Calu3 (cell line): ENCODE measurements around the gene ASTL. TPM values are rescaled to one million over a fixed set of nuclear protein-coding genes. Genes with fewer than 3 reads are reported as not detected.
A peak's percentile ranks its signal among the peaks of the same experiment; 100 is the strongest.

Experiments
- BruUV-seq: library from RNA; stranded (reverse); fragments of 400-500 nt; replicated peaks from 2 replicates; lab custom pipeline; 2021; lab: Mats Ljungman, UMichigan
- CTCF ChIA-PET: fragments of 300-600 bp; sonication (Branson Sonifier 250); formaldehyde crosslinking; loops from one replicate; lab custom pipeline; 2022; ENCODE audit warnings: antibody characterized with exemption; lab: Charles Lee
- DNase-seq: peaks from one replicate; pipeline ENCODE4 v3.0.0; 2022
- H3K27ac Mint-ChIP-seq: one replicate; pipeline ENCODE4 v1.8.0; 2022; ENCODE audit warnings: mixed read lengths; ENCODE audit not compliant: unreplicated experiment
- H3K27me3 Mint-ChIP-seq: one replicate; pipeline ENCODE4 v1.8.0; 2022; ENCODE audit warnings: mixed read lengths; ENCODE audit not compliant: unreplicated experiment
- H3K36me3 Mint-ChIP-seq: one replicate; pipeline ENCODE4 v1.8.0; 2022; ENCODE audit warnings: mild to moderate bottlenecking, moderate library complexity, mixed read lengths; ENCODE audit not compliant: insufficient read depth, unreplicated experiment
- H3K4me1 Mint-ChIP-seq: one replicate; pipeline ENCODE4 v1.8.0; 2022; ENCODE audit warnings: mild to moderate bottlenecking, low read depth, mixed read lengths; ENCODE audit not compliant: unreplicated experiment
- H3K4me3 Mint-ChIP-seq: one replicate; pipeline ENCODE4 v1.8.0; 2022; ENCODE audit warnings: mild to moderate bottlenecking, low read depth, moderate library complexity, mixed read lengths; ENCODE audit not compliant: unreplicated experiment
- H3K9me3 Mint-ChIP-seq: one replicate; pipeline ENCODE4 v1.8.0; 2022; ENCODE audit warnings: low read depth, mixed read lengths; ENCODE audit not compliant: unreplicated experiment
- CTCF ChIP-seq: fragments of 200-600 bp; IDR thresholded peaks from one replicate; pipeline ENCODE4 v1.8.0; 2022; ENCODE audit warnings: antibody characterized with exemption; ENCODE audit not compliant: unreplicated experiment
- intact Hi-C: fragments of 100-400 bp; cut with micrococcal nuclease; formaldehyde crosslinking; loops from one replicate; pipeline ENCODE4 v1.10.0; 2022; ENCODE audit not compliant: unreplicated experiment
- total RNA-seq: library from RNA; stranded (reverse); gene quantifications from 2 replicates; pipeline ENCODE4 v1.2.3, GENCODE V29; 2022

Gene ASTL
- total RNA-seq, 1 experiment from 2014 or later: not detected

- Mint-ChIP-seq H3K27ac (no peak overlapping the region), H3K4me3 (no peak overlapping the region), H3K4me1 (no peaks in the 10 kb centered on the region), H3K27me3 (peaks cover 65% of the 10 kb centered on the region), H3K36me3 (peaks cover 5% of the 10 kb centered on the region), H3K9me3 (no peaks in the 10 kb centered on the region)
- DNase-seq: no peak
- BruUV-seq: no TSS peak
- intact Hi-C loops: loop anchor here (10.0 kb wide), 1 partner anchor 130 kb away; the partner anchor contains the start of genes CIAO1 and TMEM127
- CTCF ChIA-PET: no interaction called here
- TF ChIP-seq CTCF: no peak
Observed at GRCh38 chr2:96135171-96135570, 3.1 kb downstream of the ASTL start.

GRCh38 chr2:96134421-96134820 is 3.9 kb downstream of the ASTL start:
- Mint-ChIP-seq H3K4me1 (no peaks in the 10 kb centered on the region), H3K4me3 (no peak overlapping the region), H3K27me3 (peaks cover 73% of the 10 kb centered on the region), H3K27ac (no peak overlapping the region), H3K36me3 (peaks cover 5% of the 10 kb centered on the region), H3K9me3 (no peaks in the 10 kb centered on the region)
- CTCF ChIA-PET: no interaction called here
- DNase-seq: no peak
- no peak for TF ChIP-seq CTCF
- intact Hi-C loops: loop anchor here (10.0 kb wide), 1 partner anchor 130 kb away; the partner anchor contains the start of genes CIAO1 and TMEM127
- no TSS peak for BruUV-seq

GRCh38 chr2:96131813-96132745 is 6.2 kb downstream of the ASTL start:
- no peak for DNase-seq
- intact Hi-C loops: loop anchor here (10.0 kb wide), 1 partner anchor 133 kb away; the partner anchor contains the start of genes CIAO1 and TMEM127
- Mint-ChIP-seq H3K4me3 (no peak overlapping the region), H3K4me1 (no peaks in the 10 kb centered on the region), H3K36me3 (no peaks in the 10 kb centered on the region), H3K27me3 (peaks cover 67% of the 10 kb centered on the region), H3K27ac (peak overlapping the region; percentile 40), H3K9me3 (no peaks in the 10 kb centered on the region)
- TF ChIP-seq CTCF: no peak
- CTCF ChIA-PET: interaction anchor here (0.6 to 1.3 kb wide), 2 partner anchors 15 to 761 kb away, joined by 3 read pairs; no protein-coding TSS in a partner anchor
- BruUV-seq: no TSS peak

- BruUV-seq: no TSS peak
- H3K36me3 Mint-ChIP-seq: no peaks in the 10 kb centered on the region
- no peaks in the 10 kb centered on the region for H3K4me1 Mint-ChIP-seq
- DNase-seq: no peak
- no peaks in the 10 kb centered on the region for H3K9me3 Mint-ChIP-seq
- CTCF ChIA-PET: no interaction called here
- H3K27ac Mint-ChIP-seq: peak overlapping the region; percentile 40
- no peak for TF ChIP-seq CTCF
- no peak overlapping the region for H3K4me3 Mint-ChIP-seq
- intact Hi-C loops: loop anchor here (10.0 kb wide), 1 partner anchor 134 kb away; the partner anchor contains the start of genes CIAO1 and TMEM127
- peaks cover 67% of the 10 kb centered on the region for H3K27me3 Mint-ChIP-seq
Observed at GRCh38 chr2:96131152-96131812, 7.0 kb downstream of the ASTL start.
